CD4-positive, alpha-beta memory T cell (primary cell): ENCODE results near the gene MAK. TPM values are rescaled to one million over a fixed set of nuclear protein-coding genes. Genes with fewer than 3 reads are reported as not detected.

Experiments
- CTCF ChIA-PET: fragments of 350-600 bp; sonication (Branson Sonifier 250); formaldehyde crosslinking; loops from one replicate; lab custom pipeline; 2021; ENCODE audit warnings: inconsistent platforms; ENCODE audit not compliant: partially characterized antibody; lab: Charles Lee
- POLR2A ChIA-PET: fragments of 350-600 bp; sonication (Branson Sonifier 250); formaldehyde crosslinking; loops from one replicate; lab custom pipeline; 2021; ENCODE audit not compliant: partially characterized antibody; lab: Charles Lee
- DNase-seq, 5 donors: peaks; one replicate each; pipeline versions ENCODE4 v3.0.0 to v3.0.0-alpha.2; 2020 to 2022; ENCODE audit warnings: mixed read lengths in 1 of 5
- H3K27ac ChIP-seq: one replicate; pipeline ENCODE4 v1.7.0; 2013; ENCODE audit warnings: low read depth, low read length
- H3K27me3 ChIP-seq: 2 replicates; pipeline ENCODE4 v1.7.0; 2013; ENCODE audit warnings: mild to moderate bottlenecking, low read length, moderate library complexity; ENCODE audit not compliant: insufficient read depth
- H3K36me3 ChIP-seq: 2 replicates; pipeline ENCODE4 v1.7.0; 2013; ENCODE audit warnings: mild to moderate bottlenecking, low read length, moderate library complexity; ENCODE audit not compliant: insufficient read depth
- H3K4me1 ChIP-seq: 2 replicates; pipeline ENCODE4 v1.7.0; 2013; ENCODE audit warnings: mild to moderate bottlenecking, low read length, moderate library complexity; ENCODE audit not compliant: insufficient read depth
- H3K4me3 ChIP-seq, 2 donors: one replicate each; pipeline ENCODE4 v1.7.0; 2013; ENCODE audit warnings: low read length in 2 of 2, mild to moderate bottlenecking in 1 of 2
- H3K9me3 ChIP-seq, 2 donors: one replicate each; pipeline ENCODE4 v1.7.0; 2013; ENCODE audit warnings: low read length in 2 of 2, control low read depth in 1 of 2; ENCODE audit not compliant: control insufficient read depth in 1 of 2
- H3K27ac Mint-ChIP-seq, 7 donors: one replicate each; pipeline ENCODE4 v1.8.0; 2020 to 2021; ENCODE audit warnings: mixed read lengths in 7 of 7, mild to moderate bottlenecking in 6 of 7, inconsistent platforms in 3 of 7, moderate library complexity in 3 of 7
- H3K27me3 Mint-ChIP-seq, 2 donors: one replicate each; pipeline ENCODE4 v1.8.0; 2020 to 2021; ENCODE audit warnings: mixed read lengths in 2 of 2
- H3K36me3 Mint-ChIP-seq, 2 donors: one replicate each; pipeline ENCODE4 v1.8.0; 2020 to 2021; ENCODE audit warnings: mixed read lengths in 2 of 2, inconsistent platforms in 1 of 2, mild to moderate bottlenecking in 1 of 2
- H3K4me1 Mint-ChIP-seq, 4 donors: one replicate each; pipeline ENCODE4 v1.8.0; 2020 to 2021; ENCODE audit warnings: mixed read lengths in 4 of 4, mild to moderate bottlenecking in 1 of 4
- H3K4me3 Mint-ChIP-seq, 8 donors: one replicate each; pipeline ENCODE4 v1.8.0; 2020 to 2021; ENCODE audit warnings: mixed read lengths in 8 of 8, mild to moderate bottlenecking in 7 of 8, moderate library complexity in 6 of 8, inconsistent platforms in 3 of 8
- H3K9me3 Mint-ChIP-seq, 8 donors: one replicate each; pipeline ENCODE4 v1.8.0; 2020 to 2021; ENCODE audit warnings: mixed read lengths in 8 of 8, mild to moderate bottlenecking in 5 of 8, inconsistent platforms in 3 of 8, moderate library complexity in 1 of 8
- intact Hi-C: fragments of 100-400 bp; cut with micrococcal nuclease; formaldehyde crosslinking; loops from one replicate; pipeline ENCODE4 v1.15.1; 2023
- polyA plus RNA-seq, 2 donors: library from polyadenylated mRNA; unstranded; fragments of 300-500 nt; fragmentation: Illumina TruSeq; gene quantifications; one replicate each; pipeline ENCODE4 v1.2.3, GENCODE V29; 2021
- total RNA-seq, 2 experiments: library from RNA; stranded (reverse); gene quantifications; one replicate each; pipeline ENCODE4 v1.2.3, GENCODE V29; 2021

Gene MAK
- total and polyA plus RNA-seq, 4 experiments from 2014 or later, result 0.14 TPM; not detected in 3

DNA sequence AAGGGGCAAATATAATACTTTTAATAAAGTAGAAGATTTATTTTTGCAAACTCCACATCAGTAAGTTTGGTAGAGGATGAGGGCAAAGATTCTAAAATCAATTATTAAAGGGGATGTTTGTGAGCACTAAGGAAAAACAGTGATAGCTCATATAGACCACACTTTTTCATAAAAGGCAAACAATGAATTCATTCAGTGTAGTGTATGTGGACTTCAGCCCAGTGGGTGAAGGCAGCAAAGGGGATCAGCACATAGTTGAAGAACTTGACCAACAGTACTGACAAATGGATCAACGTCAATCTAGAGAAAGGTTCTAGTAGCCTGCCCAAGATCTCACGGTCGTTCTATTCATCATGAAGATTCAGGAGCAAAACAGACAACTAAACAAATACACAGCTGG is 45.3 kb downstream of the MAK start:
- ChIA-PET POLR2A (no interaction called here), CTCF (interaction anchor here (1.0 to 1.1 kb wide), 3 partner anchors 8 to 282 kb away, joined by 4 to 7 read pairs (median 5); no protein-coding TSS in a partner anchor)
- intact Hi-C loops, result no loop called here
- H3K4me3 ChIP-seq, result no peak overlapping the region
- H3K27ac Mint-ChIP-seq, result peak overlapping the region in 1 of 7 donors; percentile 60
- no peaks in the 10 kb centered on the region for H3K4me1 ChIP-seq
- no peaks in the 10 kb centered on the region for H3K27me3 ChIP-seq
- no peaks in the 10 kb centered on the region for H3K36me3 ChIP-seq
- H3K9me3 Mint-ChIP-seq, result no peaks in the 10 kb centered on the region
- DNase-seq, result no peak
- no peaks in the 10 kb centered on the region for H3K4me1 Mint-ChIP-seq
- no peak overlapping the region for H3K27ac ChIP-seq
- peaks cover 12 to 21% of the 10 kb centered on the region in 2 donors for H3K36me3 Mint-ChIP-seq
- no peak overlapping the region for H3K4me3 Mint-ChIP-seq
- no peaks in the 10 kb centered on the region for H3K27me3 Mint-ChIP-seq
- no peaks in the 10 kb centered on the region for H3K9me3 ChIP-seq

DNA sequence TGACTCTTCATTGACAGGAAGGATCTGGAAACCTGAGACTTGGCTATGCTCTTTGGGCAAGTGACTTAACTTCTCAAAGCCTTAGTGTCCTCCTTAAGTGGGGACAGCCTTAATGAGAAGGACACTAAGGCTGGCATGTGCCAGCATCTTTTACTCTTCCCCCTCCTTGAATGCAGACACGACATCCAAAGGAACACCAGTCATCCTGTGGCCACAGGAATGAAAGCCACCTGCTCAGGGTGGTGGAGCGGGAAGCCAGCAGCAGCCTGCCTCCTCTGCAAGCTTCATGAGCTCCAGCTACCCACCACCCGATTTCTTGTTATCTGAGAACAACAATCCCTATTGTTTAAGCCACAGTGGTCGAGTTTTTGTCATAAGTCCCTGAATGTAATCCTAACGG is 46.2 kb downstream of the MAK start:
- DNase-seq, result no peak
- Histone ChIP-seq H3K27me3 (no peaks in the 10 kb centered on the region), H3K4me3 (no peak overlapping the region), H3K36me3 (no peaks in the 10 kb centered on the region), H3K9me3 (no peaks in the 10 kb centered on the region), H3K27ac (no peak overlapping the region), H3K4me1 (no peaks in the 10 kb centered on the region)
- ChIA-PET CTCF (interaction anchor here (1.1 kb wide), 1 partner anchor 9 kb away, joined by 5 read pairs; no protein-coding TSS in a partner anchor), POLR2A (no interaction called here)
- no peak overlapping the region for H3K27ac Mint-ChIP-seq
- no peaks in the 10 kb centered on the region for H3K9me3 Mint-ChIP-seq
- intact Hi-C loops, result no loop called here
- H3K36me3 Mint-ChIP-seq, result peaks cover 12 to 23% of the 10 kb centered on the region in 2 donors
- no peaks in the 10 kb centered on the region for H3K27me3 Mint-ChIP-seq
- H3K4me1 Mint-ChIP-seq, result no peaks in the 10 kb centered on the region
- no peak overlapping the region for H3K4me3 Mint-ChIP-seq

DNA sequence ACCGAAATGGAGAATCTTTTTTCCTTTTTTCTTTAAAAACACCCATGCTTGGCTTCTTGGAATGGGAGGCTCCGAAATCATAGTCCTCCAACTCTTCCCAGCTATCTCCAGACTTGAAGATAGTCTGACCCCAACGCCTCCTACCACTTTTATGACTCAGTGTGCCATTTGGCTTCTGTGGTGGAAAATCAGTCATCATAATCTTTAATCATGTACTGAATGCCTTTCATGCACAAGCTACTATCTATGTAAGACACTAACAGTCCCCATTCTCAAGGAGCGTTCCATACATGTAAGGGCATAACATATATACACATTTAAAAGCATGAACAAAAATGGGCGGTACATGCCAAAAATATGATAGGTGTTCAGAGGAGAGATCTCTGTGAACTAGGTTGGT is 46.7 kb downstream of the MAK start:
- Histone ChIP-seq H3K4me3 (no peak overlapping the region), H3K36me3 (no peaks in the 10 kb centered on the region), H3K27me3 (no peaks in the 10 kb centered on the region), H3K4me1 (no peaks in the 10 kb centered on the region), H3K9me3 (no peaks in the 10 kb centered on the region), H3K27ac (no peak overlapping the region)
- ChIA-PET POLR2A (no interaction called here), CTCF (no interaction called here)
- peaks cover 12 to 24% of the 10 kb centered on the region in 2 donors for H3K36me3 Mint-ChIP-seq
- no peaks in the 10 kb centered on the region for H3K27me3 Mint-ChIP-seq
- intact Hi-C loops, result no loop called here
- H3K27ac Mint-ChIP-seq, result no peak overlapping the region
- no peak overlapping the region for H3K4me3 Mint-ChIP-seq
- no peak for DNase-seq
- no peaks in the 10 kb centered on the region for H3K9me3 Mint-ChIP-seq
- no peaks in the 10 kb centered on the region for H3K4me1 Mint-ChIP-seq

DNA sequence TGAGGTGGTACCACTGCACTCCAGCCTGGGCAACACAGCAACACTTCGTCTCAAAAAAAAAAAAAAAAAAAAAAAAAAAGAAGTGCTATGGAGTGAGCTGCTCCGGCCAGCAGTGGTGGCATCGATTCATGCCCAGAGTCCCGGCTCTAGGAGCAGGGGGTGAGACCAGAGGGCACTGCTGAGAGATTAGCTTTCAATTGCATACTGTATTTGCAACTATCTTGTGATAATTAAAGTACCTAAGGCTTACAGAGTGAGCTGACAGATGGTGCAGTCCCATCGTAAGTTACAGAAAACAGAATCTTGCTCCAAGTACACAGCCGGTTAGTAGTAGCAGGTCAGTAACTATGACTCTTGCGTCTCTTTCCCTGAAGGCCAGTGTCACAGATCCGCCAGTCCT is 59.3 kb downstream of the MAK start:
- no peaks in the 10 kb centered on the region for H3K9me3 ChIP-seq
- POLR2A ChIA-PET, result no interaction called here

DNA sequence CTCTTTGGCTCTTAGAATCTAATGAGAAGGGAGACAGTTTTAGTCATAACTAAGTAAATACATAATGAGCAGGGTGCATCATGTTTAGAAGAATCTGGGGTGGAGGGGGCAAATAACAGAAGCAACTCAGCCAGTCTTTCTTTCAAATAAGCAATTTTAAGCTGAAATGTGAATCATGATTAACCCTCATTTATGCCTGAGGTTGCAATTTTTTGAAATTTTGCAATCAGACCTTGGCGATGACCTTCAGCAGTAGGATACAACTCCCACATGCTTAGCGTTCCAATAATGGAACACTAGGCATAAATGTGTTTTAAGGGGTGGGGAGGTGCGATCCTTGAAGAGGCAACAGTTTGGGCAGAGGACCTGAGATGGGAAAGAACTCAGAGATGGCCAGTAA is 60.1 kb downstream of the MAK start:
- Mint-ChIP-seq H3K27me3 (no peaks in the 10 kb centered on the region), H3K36me3 (peaks cover 31 to 37% of the 10 kb centered on the region in 2 donors), H3K9me3 (no peaks in the 10 kb centered on the region), H3K27ac (peak overlapping the region in 1 of 7 donors; percentile 37), H3K4me1 (peaks cover 0 to 3% (median 1%) of the 10 kb centered on the region in 4 donors), H3K4me3 (no peak overlapping the region)
- Histone ChIP-seq H3K4me3 (no peak overlapping the region), H3K9me3 (no peaks in the 10 kb centered on the region), H3K36me3 (peaks cover 5% of the 10 kb centered on the region), H3K27ac (no peak overlapping the region), H3K4me1 (no peaks in the 10 kb centered on the region), H3K27me3 (no peaks in the 10 kb centered on the region)
- CTCF ChIA-PET, result no interaction called here
- DNase-seq, result no peak
- intact Hi-C loops, result no loop called here
- POLR2A ChIA-PET, result no interaction called here

More for the DNA sequence above, 59.3 kb downstream of the MAK start:
- no peak for DNase-seq
- Mint-ChIP-seq H3K27ac (no peak overlapping the region), H3K4me1 (peaks cover 0 to 3% (median 1%) of the 10 kb centered on the region in 4 donors), H3K9me3 (no peaks in the 10 kb centered on the region), H3K36me3 (peaks cover 34 to 43% of the 10 kb centered on the region in 2 donors), H3K27me3 (no peaks in the 10 kb centered on the region), H3K4me3 (no peak overlapping the region)
- no peak overlapping the region for H3K4me3 ChIP-seq
- peaks cover 5% of the 10 kb centered on the region for H3K36me3 ChIP-seq
- intact Hi-C loops, result no loop called here
- H3K27ac ChIP-seq, result no peak overlapping the region
- no peaks in the 10 kb centered on the region for H3K4me1 ChIP-seq
- H3K27me3 ChIP-seq, result no peaks in the 10 kb centered on the region
- CTCF ChIA-PET, result interaction anchor here (0.7 kb wide), 1 partner anchor 306 kb away, joined by 4 read pairs; no protein-coding TSS in a partner anchor

DNA sequence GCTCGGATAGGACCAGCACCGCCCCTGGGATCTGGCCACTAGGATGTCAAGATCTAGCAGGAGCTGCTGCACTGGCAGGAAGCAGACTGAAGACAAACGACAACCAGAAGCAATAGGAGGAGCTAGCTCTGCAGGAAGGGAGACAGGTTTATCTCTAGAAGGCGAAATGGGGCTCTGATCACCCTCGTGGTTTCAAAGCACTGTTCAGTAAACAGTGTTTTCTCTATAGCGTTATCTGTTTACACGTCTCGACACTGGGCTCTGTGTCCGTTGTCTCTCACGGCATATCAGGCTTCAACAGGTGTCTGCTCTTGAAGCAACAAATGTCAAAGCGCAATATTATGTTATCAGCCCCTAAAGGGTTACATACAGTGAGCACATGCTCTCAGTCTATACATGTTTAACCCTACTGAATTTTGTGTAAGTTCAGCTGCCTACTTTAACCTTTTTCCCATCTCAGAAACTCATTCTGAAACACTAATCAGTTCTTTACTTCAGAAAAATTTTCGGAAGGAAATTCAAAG is 66.9 kb downstream of the MAK start:
- H3K9me3 ChIP-seq, result no peaks in the 10 kb centered on the region
- peaks cover 37 to 39% of the 10 kb centered on the region in 2 donors for H3K36me3 Mint-ChIP-seq
- ChIA-PET CTCF (interaction anchor here (0.9 to 1.4 kb wide), 2 partner anchors 26 to 292 kb away, joined by 3 read pairs; no protein-coding TSS in a partner anchor), POLR2A (no interaction called here)
- H3K27ac ChIP-seq, result no peak overlapping the region
- intact Hi-C loops, result no loop called here
- H3K4me3 ChIP-seq, result no peak overlapping the region
- peaks cover 0 to 1% (median 0%) of the 10 kb centered on the region in 4 donors for H3K4me1 Mint-ChIP-seq
- peak overlapping the region in 3 of 7 donors; percentile 15 to 70 (median 39) for H3K27ac Mint-ChIP-seq
- H3K27me3 ChIP-seq, result no peaks in the 10 kb centered on the region
- no peaks in the 10 kb centered on the region for H3K27me3 Mint-ChIP-seq
- no peak overlapping the region for H3K4me3 Mint-ChIP-seq
- no peak for DNase-seq
- peaks cover 10% of the 10 kb centered on the region for H3K36me3 ChIP-seq
- H3K4me1 ChIP-seq, result no peaks in the 10 kb centered on the region
- H3K9me3 Mint-ChIP-seq, result no peaks in the 10 kb centered on the region

DNA sequence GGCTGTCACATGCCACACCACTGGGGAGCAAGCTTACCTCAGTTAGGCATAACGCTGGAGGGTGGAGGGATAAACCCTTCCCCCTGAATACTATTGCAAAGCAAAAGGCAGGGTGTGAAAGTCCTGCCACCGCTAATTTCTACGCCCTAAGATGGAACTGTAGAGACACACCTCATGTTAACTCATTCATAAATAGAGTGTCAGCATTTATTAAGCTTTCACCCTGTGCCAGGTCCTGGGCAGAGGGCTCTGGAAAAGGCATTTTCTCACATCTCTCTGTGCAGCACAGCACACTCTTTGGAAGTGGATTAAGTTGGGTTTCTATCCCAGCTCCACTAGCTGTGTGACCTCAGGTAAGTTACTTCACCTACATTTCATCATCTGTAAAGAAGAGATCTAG is 68.9 kb downstream of the MAK start:
- H3K4me3 Mint-ChIP-seq, result no peak overlapping the region
- ChIA-PET CTCF (no interaction called here), POLR2A (no interaction called here)
- H3K27me3 Mint-ChIP-seq, result no peaks in the 10 kb centered on the region
- H3K27me3 ChIP-seq, result no peaks in the 10 kb centered on the region
- no peaks in the 10 kb centered on the region for H3K4me1 ChIP-seq
- H3K27ac Mint-ChIP-seq, result peak overlapping the region in 3 of 7 donors; percentile 27 to 55 (median 48)
- H3K9me3 ChIP-seq, result no peaks in the 10 kb centered on the region
- peaks cover 24 to 28% of the 10 kb centered on the region in 2 donors for H3K36me3 Mint-ChIP-seq
- DNase-seq, result no peak
- no peak overlapping the region for H3K4me3 ChIP-seq
- no peaks in the 10 kb centered on the region for H3K9me3 Mint-ChIP-seq
- H3K36me3 ChIP-seq, result peaks cover 5% of the 10 kb centered on the region
- no peaks in the 10 kb centered on the region for H3K4me1 Mint-ChIP-seq
- H3K27ac ChIP-seq, result no peak overlapping the region
- intact Hi-C loops, result no loop called here
